Jurkat, Clone E6-1 (cell line): ENCODE results near the gene FGG.

Experiments used
- DNase-seq: peaks from one replicate; pipeline ENCODE4 v3.0.0-alpha.2; 2011; ENCODE audit warnings: low read depth, low spot score
- H3K4me3 ChIP-seq: 2 replicates; pipeline ENCODE4 v1.5.1; 2011; ENCODE audit warnings: mild to moderate bottlenecking, low read length, control low read depth, moderate library complexity

FGG gene

GRCh38 chr4:154589296-154590197, 22.9 kb downstream of the FGG start:
- no peak overlapping the region for H3K4me3 ChIP-seq
- no peak for DNase-seq

- no peak for DNase-seq
- H3K4me3 ChIP-seq: no peak overlapping the region
Observed at GRCh38 chr4:154588198-154588597, 24.3 kb downstream of the FGG start.

- no peak for DNase-seq
- H3K4me3 ChIP-seq: no peak overlapping the region
Observed at GRCh38 chr4:154586296-154587033, 26.0 kb downstream of the FGG start.

GRCh38 chr4:154585369-154586018, 27.0 kb downstream of the FGG start:
- no peak for DNase-seq
- no peak overlapping the region for H3K4me3 ChIP-seq

- DNase-seq: no peak
- no peak overlapping the region for H3K4me3 ChIP-seq
Observed at GRCh38 chr4:154584259-154584658, 28.2 kb downstream of the FGG start.

- DNase-seq: no peak
- no peak overlapping the region for H3K4me3 ChIP-seq
Observed at GRCh38 chr4:154583677-154584076, 28.8 kb downstream of the FGG start.

- no peak overlapping the region for H3K4me3 ChIP-seq
- no peak for DNase-seq
Observed at GRCh38 chr4:154583230-154583629, 29.2 kb downstream of the FGG start.

GRCh38 chr4:154582723-154583122, 29.7 kb downstream of the FGG start:
- H3K4me3 ChIP-seq: no peak overlapping the region
- no peak for DNase-seq

- DNase-seq: no peak
- H3K4me3 ChIP-seq: no peak overlapping the region
Observed at GRCh38 chr4:154579927-154580326, 32.5 kb downstream of the FGG start.

- DNase-seq: no peak
- H3K4me3 ChIP-seq: no peak overlapping the region
Observed at GRCh38 chr4:154578919-154579318, 33.5 kb downstream of the FGG start.

GRCh38 chr4:154577324-154577723, 35.1 kb downstream of the FGG start:
- no peak overlapping the region for H3K4me3 ChIP-seq
- no peak for DNase-seq

GRCh38 chr4:154574311-154574710, 38.1 kb downstream of the FGG start:
- H3K4me3 ChIP-seq: no peak overlapping the region
- no peak for DNase-seq

- no peak overlapping the region for H3K4me3 ChIP-seq
- no peak for DNase-seq
Observed at GRCh38 chr4:154573190-154573870, 39.1 kb downstream of the FGG start.

- no peak overlapping the region for H3K4me3 ChIP-seq
- DNase-seq: no peak
Observed at GRCh38 chr4:154569584-154569983, 42.9 kb downstream of the FGG start.

- no peak for DNase-seq
- H3K4me3 ChIP-seq: no peak overlapping the region
Observed at GRCh38 chr4:154569028-154569427, 43.4 kb downstream of the FGG start.

- no peak overlapping the region for H3K4me3 ChIP-seq
- DNase-seq: no peak
Observed at GRCh38 chr4:154566639-154567204, 45.7 kb downstream of the FGG start.

- H3K4me3 ChIP-seq: no peak overlapping the region
- DNase-seq: no peak
Observed at GRCh38 chr4:154565704-154566103, 46.8 kb downstream of the FGG start.

- DNase-seq: no peak
- no peak overlapping the region for H3K4me3 ChIP-seq
Observed at GRCh38 chr4:154564311-154564710, 48.1 kb downstream of the FGG start.

GRCh38 chr4:154562697-154563254, 49.7 kb downstream of the FGG start, which contains the start of gene FGB:
Gene FGB (plus strand): TSS chr4:154563011. CDS start chr4:154563019, 8 bp downstream.
- H3K4me3 ChIP-seq: no peak within 1 kb of the TSS

More at GRCh38 chr4:154562697-154563254, 49.7 kb downstream of the FGG start, which contains the start of gene FGB:
- DNase-seq: no peak
